DND-41 (cell line): Measurements from ENCODE around the gene ACP4.
"Not testable (repeated sequence)": the region's sequence is repeated elsewhere in the genome, so short reads cannot be mapped to it uniquely, and the experiment has no call there.

Experiments
- ATAC-seq: fragments of 200-7000 bp; cut with Tn5 transposase; 3 replicates; pipeline ENCODE4 v1.9.1; 2021; ENCODE audit warnings: low read depth; ENCODE audit not compliant: insufficient read depth
- DNase-seq: peaks from one replicate; pipeline ENCODE4 v3.0.0-alpha.2; 2020
- H2AFZ ChIP-seq: 2 replicates; pipeline ENCODE4 v1.6.0; 2012; ENCODE audit warnings: low read depth, low read length
- H3K27ac ChIP-seq: 2 replicates; pipeline ENCODE4 v1.5.1; 2012; ENCODE audit warnings: low read length, inconsistent platforms
- H3K27me3 ChIP-seq: fragments of 200-600 bp; sonication (generic); 2 replicates; pipeline ENCODE4 v1.6.0; 2012; ENCODE audit warnings: low read length, mild to moderate bottlenecking, inconsistent platforms; ENCODE audit not compliant: insufficient read depth, poor library complexity
- H3K36me3 ChIP-seq: 2 replicates; pipeline ENCODE4 v1.5.1; 2012; ENCODE audit warnings: low read length, inconsistent platforms; ENCODE audit not compliant: insufficient read depth
- H3K4me1 ChIP-seq: 2 replicates; pipeline ENCODE4 v1.5.1; 2012; ENCODE audit warnings: mild to moderate bottlenecking, low read length; ENCODE audit not compliant: insufficient read depth
- H3K4me2 ChIP-seq: 2 replicates; pipeline ENCODE4 v1.6.0; 2012; ENCODE audit warnings: mild to moderate bottlenecking, moderate library complexity, low read length, inconsistent platforms; ENCODE audit not compliant: insufficient read depth
- H3K4me3 ChIP-seq, 2 experiments: fragments of 200-600 bp in 1 of 2; shearing (Covaris generic) in 1 of 2; 2 replicates each; pipeline ENCODE4 v1.5.1; 2012 to 2016; ENCODE audit warnings: inconsistent platforms in 2 of 2, low read length in 2 of 2, mild to moderate bottlenecking in 2 of 2, low read depth in 1 of 2, moderate library complexity in 1 of 2
- H3K79me2 ChIP-seq: 2 replicates; pipeline ENCODE4 v1.6.0; 2012; ENCODE audit warnings: low read length, inconsistent platforms; ENCODE audit not compliant: insufficient read depth
- H3K9ac ChIP-seq: 2 replicates; pipeline ENCODE4 v1.6.0; 2012; ENCODE audit warnings: low read depth, mild to moderate bottlenecking, inconsistent platforms, low read length, moderate library complexity
- H3K9me3 ChIP-seq: 2 replicates; pipeline ENCODE4 v1.5.1; 2012; ENCODE audit warnings: low read length, moderate library complexity, mild to moderate bottlenecking, inconsistent platforms; ENCODE audit not compliant: insufficient read depth, severe bottlenecking
- H4K20me1 ChIP-seq: 2 replicates; pipeline ENCODE4 v1.6.0; 2012; ENCODE audit warnings: low read length; ENCODE audit not compliant: insufficient read depth
- CTCF ChIP-seq: IDR thresholded peaks from 2 replicates; pipeline ENCODE4 v1.5.1; 2012; ENCODE audit warnings: borderline replicate concordance, low read length, moderate library complexity, mild to moderate bottlenecking; ENCODE audit not compliant: poor library complexity, severe bottlenecking; ENCODE audit errors: extremely low read depth
- EZH2 ChIP-seq: IDR thresholded peaks from 3 replicates; pipeline ENCODE4 v1.6.1; 2012; ENCODE audit warnings: borderline replicate concordance, low read depth, mild to moderate bottlenecking, moderate library complexity, low read length, inconsistent platforms; ENCODE audit not compliant: severe bottlenecking

Gene ACP4

GRCh38 chr19:50753879-50754278 lies 36.3 kb upstream of the ACP4 start:
- Histone ChIP-seq H2AFZ (no peak overlapping the region), H3K9me3 (no peaks in the 10 kb centered on the region), H3K4me3 (no peak overlapping the region), H3K4me2 (no peak overlapping the region), H4K20me1 (no peaks in the 10 kb centered on the region), H3K36me3 (no peaks in the 10 kb centered on the region), H3K4me1 (no peaks in the 10 kb centered on the region), H3K79me2 (no peaks in the 10 kb centered on the region), H3K27me3 (no peaks in the 10 kb centered on the region), H3K27ac (no peak overlapping the region), H3K9ac (no peak overlapping the region)
- no peak for ATAC-seq
- DNase-seq = no peak
- TF ChIP-seq CTCF = no peak
- no peak for TF ChIP-seq EZH2

GRCh38 chr19:50756244-50756643 lies 34.0 kb upstream of the ACP4 start:
- H2AFZ ChIP-seq, H3K9ac ChIP-seq, ATAC-seq, H3K79me2 ChIP-seq, H4K20me1 ChIP-seq, H3K4me3 ChIP-seq, H3K27me3 ChIP-seq, H3K9me3 ChIP-seq, H3K4me1 ChIP-seq, DNase-seq, H3K27ac ChIP-seq, H3K4me2 ChIP-seq, H3K36me3 ChIP-seq: not testable (repeated sequence)

- H3K36me3 ChIP-seq, H3K9me3 ChIP-seq, H2AFZ ChIP-seq, H3K27ac ChIP-seq, DNase-seq, H4K20me1 ChIP-seq, H3K27me3 ChIP-seq, H3K4me2 ChIP-seq, ATAC-seq, H3K79me2 ChIP-seq, H3K4me3 ChIP-seq, H3K4me1 ChIP-seq, H3K9ac ChIP-seq: not testable (repeated sequence)
Measured at GRCh38 chr19:50757624-50758023, 32.6 kb upstream of the ACP4 start.

GRCh38 chr19:50759076-50759475 lies 31.1 kb upstream of the ACP4 start:
- ATAC-seq, H3K4me2 ChIP-seq, H3K9ac ChIP-seq, H3K27ac ChIP-seq, H3K79me2 ChIP-seq, H3K27me3 ChIP-seq, H2AFZ ChIP-seq, DNase-seq, H3K4me3 ChIP-seq, H4K20me1 ChIP-seq, H3K36me3 ChIP-seq, H3K4me1 ChIP-seq, H3K9me3 ChIP-seq: not testable (repeated sequence)

DNA sequence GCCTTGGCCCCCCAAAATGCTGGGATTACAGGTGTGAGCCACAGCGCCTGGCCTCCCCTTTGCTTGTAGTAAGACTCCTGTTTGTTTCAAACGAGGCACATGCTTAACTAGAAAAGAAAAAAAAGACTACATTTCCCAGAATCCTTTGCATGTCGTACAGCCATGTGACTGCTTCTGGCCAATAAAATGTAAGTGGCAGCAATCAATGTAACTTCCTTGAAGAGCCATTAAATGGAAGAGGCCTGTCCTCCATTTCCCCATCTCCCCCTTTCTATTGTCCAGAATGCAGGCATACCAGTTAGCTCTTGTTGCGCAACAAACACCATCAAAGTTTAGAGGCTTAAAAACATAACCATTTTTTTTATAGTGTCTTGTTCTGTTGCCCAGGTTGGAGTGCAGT lies 30.3 kb upstream of the ACP4 start:
- H3K36me3 ChIP-seq = no peaks in the 10 kb centered on the region
- H3K9ac ChIP-seq = no peak overlapping the region
- H3K4me2 ChIP-seq = no peak overlapping the region
- H3K9me3 ChIP-seq = no peaks in the 10 kb centered on the region
- no peaks in the 10 kb centered on the region for H4K20me1 ChIP-seq
- no peaks in the 10 kb centered on the region for H3K27me3 ChIP-seq
- no peak overlapping the region for H3K27ac ChIP-seq
- no peaks in the 10 kb centered on the region for H3K4me1 ChIP-seq
- DNase-seq (no peak), ATAC-seq (peak; percentile 52; the same call in 1 of the 3 replicates)
- no peak overlapping the region for H2AFZ ChIP-seq
- TF ChIP-seq CTCF (no peak), EZH2 (no peak)
- H3K4me3 ChIP-seq = no peak overlapping the region
- H3K79me2 ChIP-seq = no peaks in the 10 kb centered on the region

DNA sequence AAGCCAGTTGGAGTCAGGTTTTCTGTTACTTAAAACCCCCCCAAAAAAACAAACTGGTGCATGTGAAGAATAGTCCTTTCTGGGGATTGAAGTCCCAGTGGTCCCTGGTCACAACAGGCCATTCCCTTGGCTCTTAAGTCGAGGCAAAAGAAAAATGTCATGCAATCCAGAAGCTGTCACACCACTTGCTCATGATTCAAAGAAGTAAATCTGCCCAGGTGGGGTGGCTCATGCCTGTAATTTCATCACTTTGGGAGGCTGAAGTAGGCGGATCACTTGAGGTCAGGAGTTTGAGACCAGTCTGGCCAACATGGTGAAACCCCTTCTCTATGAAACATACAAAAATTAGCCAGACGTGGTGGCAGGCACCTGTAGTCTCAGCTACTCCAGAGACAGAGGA lies 28.7 kb upstream of the ACP4 start:
- H2AFZ ChIP-seq, H3K4me3 ChIP-seq, H3K79me2 ChIP-seq, H4K20me1 ChIP-seq, DNase-seq, H3K9me3 ChIP-seq, H3K36me3 ChIP-seq, H3K4me2 ChIP-seq, H3K4me1 ChIP-seq, H3K27ac ChIP-seq, H3K27me3 ChIP-seq, ATAC-seq, H3K9ac ChIP-seq: not testable (repeated sequence)

- DNase-seq, H3K79me2 ChIP-seq, H3K4me2 ChIP-seq, H3K27ac ChIP-seq, H3K9me3 ChIP-seq, H3K9ac ChIP-seq, H3K4me1 ChIP-seq, H4K20me1 ChIP-seq, ATAC-seq, H3K36me3 ChIP-seq, H3K4me3 ChIP-seq, H3K27me3 ChIP-seq, H2AFZ ChIP-seq: not testable (repeated sequence)
Measured at GRCh38 chr19:50763521-50763920, 26.7 kb upstream of the ACP4 start.
